Measurements from ENCODE around the gene PNMA6F.

Gene PNMA6F

DNA sequence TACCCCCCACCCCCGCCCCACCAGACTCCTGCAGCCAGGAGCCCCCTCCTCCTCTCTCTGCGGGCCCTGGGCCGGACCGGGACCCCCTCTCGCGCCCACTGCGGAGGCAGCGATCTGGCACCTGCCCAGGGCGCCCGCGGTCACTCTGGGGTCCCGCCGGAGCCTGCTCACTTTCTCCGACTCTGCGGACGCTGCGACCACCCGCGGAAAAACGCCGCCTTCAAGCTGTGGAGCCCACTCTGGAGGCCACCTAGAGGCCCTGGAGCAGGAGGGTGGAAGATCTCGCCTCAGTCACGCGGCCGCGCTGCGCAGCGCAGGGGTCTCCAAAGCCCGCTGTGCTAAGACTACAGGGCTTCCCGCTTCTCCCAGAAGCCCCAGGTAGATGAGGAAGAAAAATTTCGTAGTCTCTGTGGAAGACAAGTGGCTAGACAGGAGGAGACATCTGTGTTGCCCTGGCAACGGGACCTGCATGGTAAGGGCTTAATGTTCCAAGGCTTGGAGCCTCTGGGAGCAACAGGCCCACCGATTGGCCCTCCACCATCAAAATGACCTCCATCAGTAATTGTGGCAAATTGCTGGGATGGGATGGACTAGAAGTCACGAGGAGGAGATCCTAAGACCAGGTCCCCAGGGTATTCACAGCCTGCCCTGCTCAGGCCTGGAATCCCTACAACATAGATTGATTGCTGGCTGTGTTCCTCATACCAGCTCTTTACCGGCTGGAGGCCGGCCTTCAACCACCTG, at the start of gene PNMA6F:
TSS of gene PNMA6F (minus strand) at position 387 of the 744 bp plus-strand sequence. CDS start 1,093 bp downstream, outside the sequence.
- H3K4me3 Mint-ChIP-seq: no peak within 1 kb of the TSS
- H3K27me3 Mint-ChIP-seq: peaks cover 26% of the 10 kb centered on the region
- no peak for DNase-seq
- H3K4me1 Mint-ChIP-seq (ENCODE audit: low read depth): peaks cover 8% of the 10 kb centered on the region
- H3K36me3 Mint-ChIP-seq (ENCODE audit: low read depth): no peaks in the 10 kb centered on the region
- no peak within 1 kb of the TSS for H3K27ac Mint-ChIP-seq
- H3K9me3 Mint-ChIP-seq: no peaks in the 10 kb centered on the region

DNA sequence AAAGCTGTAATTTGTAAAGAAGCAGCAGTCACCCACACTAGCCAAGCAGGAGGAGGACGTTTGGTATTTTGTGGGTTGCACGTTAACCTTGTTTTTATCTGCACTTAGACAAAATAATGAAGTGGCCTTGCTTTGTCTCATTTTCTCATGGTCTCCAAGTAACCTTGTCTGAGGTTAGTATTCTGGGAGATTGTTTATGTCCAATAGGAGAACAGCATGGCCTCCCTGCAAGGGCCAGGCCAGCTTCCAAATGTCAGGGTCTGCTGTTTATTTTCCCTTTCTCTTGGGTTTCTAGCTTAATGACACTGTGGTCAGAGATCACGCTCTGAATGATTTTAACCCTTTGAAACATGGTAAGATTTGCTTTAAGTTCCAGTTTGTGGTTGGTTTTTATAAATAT, 49.7 kb upstream of the PNMA6F start:
- Mint-ChIP-seq H3K9me3 (no peaks in the 10 kb centered on the region), H3K4me1 (ENCODE audit: low read depth) (peaks cover 6% of the 10 kb centered on the region), H3K4me3 (no peak overlapping the region), H3K27me3 (peaks cover 56% of the 10 kb centered on the region), H3K27ac (no peak overlapping the region), H3K36me3 (ENCODE audit: low read depth) (no peaks in the 10 kb centered on the region)
- no peak for DNase-seq

DNA sequence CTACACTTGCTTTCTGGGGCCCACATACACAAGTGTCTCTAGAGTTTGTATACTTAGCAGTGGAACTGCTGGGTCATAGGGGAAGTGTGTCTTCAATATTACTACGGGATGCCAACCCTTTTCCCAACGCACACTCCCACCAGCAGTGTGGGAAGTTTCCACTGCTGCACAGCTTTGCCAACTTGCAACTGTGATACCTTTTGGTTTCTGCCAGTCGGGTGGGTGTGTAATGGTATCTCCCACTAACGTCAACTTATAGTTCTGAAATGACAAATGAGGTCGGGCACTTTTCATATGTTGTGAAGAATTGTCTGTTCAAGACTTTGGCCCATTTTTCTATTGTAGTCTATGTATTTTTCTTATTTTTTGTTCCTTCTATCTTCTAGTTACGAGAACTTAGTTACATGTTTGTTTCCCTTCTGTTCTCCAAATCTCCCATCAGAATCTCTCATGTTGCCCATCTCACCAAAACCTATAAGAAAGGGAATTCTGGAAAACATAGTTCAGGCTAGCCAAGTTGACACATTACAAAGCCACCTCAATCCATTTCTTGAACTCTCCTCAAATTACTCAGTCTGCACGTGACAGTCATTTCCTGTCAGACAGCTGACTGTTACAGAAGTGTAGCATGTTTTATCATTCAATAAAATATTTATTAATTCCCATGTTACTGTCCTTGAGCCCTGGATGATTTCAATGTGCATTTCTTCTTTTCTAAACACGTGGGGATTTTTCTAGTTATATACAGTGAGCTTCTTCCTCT, 48.9 kb upstream of the PNMA6F start:
- Mint-ChIP-seq H3K36me3 (ENCODE audit: low read depth) (no peaks in the 10 kb centered on the region), H3K27me3 (peaks cover 63% of the 10 kb centered on the region), H3K9me3 (no peaks in the 10 kb centered on the region), H3K4me3 (no peak overlapping the region), H3K27ac (no peak overlapping the region), H3K4me1 (ENCODE audit: low read depth) (peaks cover 8% of the 10 kb centered on the region)
- DNase-seq: no peak

DNA sequence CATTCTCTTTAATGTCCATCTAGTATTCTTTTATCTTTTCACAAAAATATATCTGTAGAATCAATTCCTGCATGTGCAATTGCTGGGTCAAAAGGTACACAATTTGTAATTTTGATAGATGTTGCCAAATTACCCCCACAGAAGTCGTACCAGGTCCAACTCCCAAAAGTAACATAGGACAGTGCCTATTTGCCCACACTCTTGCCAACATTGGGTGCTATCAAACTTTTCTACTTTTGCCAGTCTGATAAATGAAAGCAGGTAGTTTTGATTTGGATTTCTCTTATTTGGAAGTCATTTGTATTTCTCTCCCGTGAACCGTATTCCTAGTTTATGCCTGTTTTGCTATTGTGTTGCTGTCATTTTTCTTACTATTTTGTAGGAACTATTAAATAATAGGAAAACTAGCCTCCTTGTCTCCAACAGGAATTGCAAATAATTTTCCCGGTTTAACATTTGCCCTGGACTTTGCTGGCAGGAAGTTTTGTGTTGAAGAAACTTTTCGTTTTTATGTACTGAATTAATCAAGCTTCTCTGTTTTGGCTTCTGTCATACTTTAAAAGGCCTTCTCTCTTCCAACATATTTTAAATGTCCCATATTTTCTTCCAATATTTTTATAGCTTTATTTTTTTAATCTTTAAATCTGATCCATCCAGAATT, 45.4 kb upstream of the PNMA6F start:
- no peak for DNase-seq
- Mint-ChIP-seq H3K9me3 (no peaks in the 10 kb centered on the region), H3K4me1 (ENCODE audit: low read depth) (peaks cover 8% of the 10 kb centered on the region), H3K4me3 (no peak overlapping the region), H3K27ac (no peak overlapping the region), H3K36me3 (ENCODE audit: low read depth) (no peaks in the 10 kb centered on the region), H3K27me3 (peaks cover 42% of the 10 kb centered on the region)

DNA sequence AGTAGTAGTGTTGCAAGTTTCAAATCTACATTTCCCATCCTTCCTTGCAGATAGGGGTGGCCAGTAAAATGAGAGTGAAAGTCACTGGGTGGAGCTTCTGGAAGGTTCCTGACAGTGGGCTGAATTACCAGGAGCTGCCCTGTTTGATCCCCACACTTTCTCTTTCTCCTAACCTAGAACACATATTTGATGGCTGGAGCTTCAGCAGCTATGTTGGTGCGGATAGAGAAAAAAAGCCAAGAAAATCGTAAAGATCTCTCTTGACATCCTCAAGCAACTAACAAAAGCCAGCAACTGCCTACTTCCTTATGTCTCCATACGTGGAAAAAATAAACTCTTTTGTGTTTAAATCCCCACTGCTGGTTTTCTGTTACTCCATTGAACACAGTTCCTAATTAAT, 44.6 kb upstream of the PNMA6F start:
- no peaks in the 10 kb centered on the region for H3K9me3 Mint-ChIP-seq
- no peak overlapping the region for H3K4me3 Mint-ChIP-seq
- no peaks in the 10 kb centered on the region for H3K36me3 Mint-ChIP-seq (ENCODE audit: low read depth)
- peaks cover 8% of the 10 kb centered on the region for H3K4me1 Mint-ChIP-seq (ENCODE audit: low read depth)
- H3K27ac Mint-ChIP-seq: no peak overlapping the region
- DNase-seq: no peak
- peaks cover 38% of the 10 kb centered on the region for H3K27me3 Mint-ChIP-seq

DNA sequence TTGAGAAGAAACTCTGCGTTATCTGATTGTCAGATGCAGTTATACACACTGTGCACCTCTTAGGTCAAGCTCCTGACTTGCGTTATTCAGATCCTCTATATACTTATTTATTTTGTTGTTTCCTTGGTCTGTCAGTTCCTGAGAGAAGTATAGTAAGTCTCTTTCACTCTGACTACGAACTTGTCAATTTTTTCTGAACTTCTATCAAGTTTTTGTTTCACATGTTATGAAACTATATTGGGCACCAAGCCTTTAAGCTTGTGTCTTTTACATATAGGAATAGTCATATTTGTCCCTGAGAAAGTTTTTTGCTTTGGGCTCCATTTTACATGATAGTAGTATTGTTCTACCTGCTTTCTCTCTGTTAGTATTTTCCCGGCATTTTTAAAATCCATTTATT, 44.1 kb upstream of the PNMA6F start:
- Mint-ChIP-seq H3K9me3 (no peaks in the 10 kb centered on the region), H3K27ac (no peak overlapping the region), H3K4me3 (no peak overlapping the region), H3K36me3 (ENCODE audit: low read depth) (no peaks in the 10 kb centered on the region), H3K27me3 (peaks cover 34% of the 10 kb centered on the region), H3K4me1 (ENCODE audit: low read depth) (peaks cover 6% of the 10 kb centered on the region)
- DNase-seq: no peak

DNA sequence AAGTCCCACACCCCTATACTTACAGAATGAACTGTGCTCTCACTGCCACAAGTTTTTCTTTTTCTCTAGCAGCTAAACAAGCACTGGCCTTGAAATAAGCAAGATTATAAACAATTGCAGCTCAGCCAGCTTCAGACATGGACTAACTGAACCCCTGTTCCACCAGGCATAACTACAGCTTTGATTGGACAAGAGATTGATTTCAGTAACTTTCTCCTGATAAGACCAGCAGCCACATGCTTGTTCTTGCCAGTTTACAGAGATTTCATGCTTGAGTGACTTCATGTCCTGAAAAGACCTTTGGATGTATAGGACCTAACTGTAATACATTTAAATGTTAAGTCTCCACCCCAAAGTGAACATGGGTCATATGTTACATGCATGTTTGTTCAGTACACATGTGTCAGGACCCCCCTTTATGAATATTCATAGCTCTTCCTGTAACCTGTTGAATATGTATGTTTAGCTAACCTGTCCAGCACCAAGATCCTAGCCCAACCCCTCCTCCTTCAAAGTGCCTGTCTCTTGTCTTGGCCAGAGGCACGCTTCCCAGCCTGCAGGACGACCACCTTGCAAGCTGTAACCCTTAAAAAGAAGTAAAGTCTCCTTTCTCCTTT, 40.3 kb upstream of the PNMA6F start:
- Mint-ChIP-seq H3K27me3 (peaks cover 19% of the 10 kb centered on the region), H3K27ac (no peak overlapping the region), H3K36me3 (ENCODE audit: low read depth) (peaks cover 2% of the 10 kb centered on the region), H3K4me1 (ENCODE audit: low read depth) (peaks cover 2% of the 10 kb centered on the region), H3K4me3 (no peak overlapping the region), H3K9me3 (peaks cover 7% of the 10 kb centered on the region)
- no peak for DNase-seq

DNA sequence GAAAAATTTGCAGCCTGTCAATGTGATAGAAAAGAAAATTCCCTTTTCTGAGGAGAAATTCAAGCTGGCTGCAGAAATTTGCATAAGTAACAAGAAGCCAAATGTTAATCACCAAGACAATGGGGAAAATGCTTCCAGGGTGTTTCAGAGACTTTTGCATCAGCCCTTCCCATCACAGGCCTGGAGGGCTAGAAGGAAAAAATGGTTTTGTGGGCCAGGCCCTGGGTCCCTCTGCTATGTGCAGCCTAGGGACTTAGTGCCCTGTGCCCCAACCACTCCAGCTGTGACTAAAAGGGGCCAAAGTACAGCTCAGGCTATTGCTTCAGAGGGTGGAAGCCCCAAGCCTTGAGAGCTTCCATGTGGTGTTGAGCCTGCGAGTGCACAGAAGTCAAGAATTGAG, 36.3 kb upstream of the PNMA6F start:
- Mint-ChIP-seq H3K27ac (no peak overlapping the region), H3K36me3 (ENCODE audit: low read depth) (peaks cover 2% of the 10 kb centered on the region), H3K4me1 (ENCODE audit: low read depth) (no peaks in the 10 kb centered on the region), H3K4me3 (no peak overlapping the region), H3K9me3 (peaks cover 7% of the 10 kb centered on the region), H3K27me3 (peaks cover 23% of the 10 kb centered on the region)
- DNase-seq: no peak

DNA sequence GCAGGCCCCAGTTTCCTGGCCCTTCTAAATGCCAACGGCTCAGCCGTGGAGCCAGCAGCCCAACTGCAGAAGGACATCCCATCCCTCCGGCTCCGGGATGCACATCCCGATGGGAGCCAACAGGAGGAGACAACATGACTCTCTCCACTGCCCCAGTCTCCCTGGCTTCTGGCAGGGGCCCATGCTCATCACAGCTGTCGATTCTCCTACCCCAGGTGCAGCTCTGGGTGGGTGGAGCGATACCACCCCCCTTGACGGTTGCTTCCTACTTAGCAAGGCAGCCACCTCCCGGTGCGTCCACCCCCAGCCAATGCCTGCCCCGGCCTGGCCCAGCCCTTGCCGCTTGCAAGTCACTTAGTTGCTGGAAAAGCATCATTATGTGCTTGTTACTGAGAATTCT, 31.8 kb upstream of the PNMA6F start:
- Mint-ChIP-seq H3K9me3 (peaks cover 3% of the 10 kb centered on the region), H3K4me1 (ENCODE audit: low read depth) (peaks cover 2% of the 10 kb centered on the region), H3K4me3 (no peak overlapping the region), H3K36me3 (ENCODE audit: low read depth) (peaks cover 28% of the 10 kb centered on the region), H3K27me3 (peaks cover 21% of the 10 kb centered on the region), H3K27ac (no peak overlapping the region)
- DNase-seq: no peak

DNA sequence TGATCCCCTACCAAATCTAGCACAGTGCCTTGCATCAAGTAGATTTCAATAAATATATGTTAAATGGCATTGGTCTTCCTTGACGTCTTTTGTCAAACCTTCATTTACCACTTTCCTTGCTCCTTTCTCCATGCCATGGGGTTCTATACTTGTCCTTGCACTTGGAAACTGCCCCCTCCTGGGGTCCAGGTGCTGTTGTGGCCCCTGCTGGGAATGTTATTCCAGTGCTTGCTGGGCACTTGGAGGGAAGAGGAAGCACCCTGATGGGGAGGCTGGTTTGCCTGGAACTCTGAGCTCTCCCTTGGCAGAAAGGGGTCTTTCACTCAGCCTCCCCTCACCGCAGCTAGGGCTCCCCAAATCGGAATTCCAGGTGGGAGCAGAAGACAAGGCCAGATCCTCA, 31.3 kb upstream of the PNMA6F start:
- H3K4me3 Mint-ChIP-seq: no peak overlapping the region
- H3K36me3 Mint-ChIP-seq (ENCODE audit: low read depth): peaks cover 32% of the 10 kb centered on the region
- peaks cover 2% of the 10 kb centered on the region for H3K9me3 Mint-ChIP-seq
- peaks cover 3% of the 10 kb centered on the region for H3K4me1 Mint-ChIP-seq (ENCODE audit: low read depth)
- peaks cover 21% of the 10 kb centered on the region for H3K27me3 Mint-ChIP-seq
- DNase-seq: no peak
- H3K27ac Mint-ChIP-seq: no peak overlapping the region

DNA sequence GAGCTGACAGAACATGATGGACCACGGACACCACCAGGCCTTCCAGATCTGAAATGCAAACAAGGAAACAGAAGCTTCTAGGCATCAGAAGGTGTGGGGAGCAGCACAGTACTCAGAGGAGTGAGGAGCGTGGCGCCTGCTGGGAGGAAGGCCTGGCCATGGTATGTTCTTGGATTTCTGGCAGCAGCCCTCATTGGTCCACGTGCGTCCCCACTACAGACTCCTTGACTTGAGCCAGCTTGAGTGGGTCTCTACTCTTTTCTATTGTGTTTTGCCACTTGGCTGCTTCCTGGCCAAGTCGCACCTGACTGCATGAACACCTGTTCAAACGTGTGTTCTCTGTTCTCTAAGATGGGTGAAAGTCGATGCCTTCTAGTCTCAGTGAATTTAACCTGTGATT, 30.4 kb upstream of the PNMA6F start:
- Mint-ChIP-seq H3K9me3 (no peaks in the 10 kb centered on the region), H3K27ac (no peak overlapping the region), H3K4me1 (ENCODE audit: low read depth) (peaks cover 3% of the 10 kb centered on the region), H3K27me3 (peaks cover 21% of the 10 kb centered on the region), H3K36me3 (ENCODE audit: low read depth) (peaks cover 38% of the 10 kb centered on the region), H3K4me3 (no peak overlapping the region)
- no peak for DNase-seq

DNA sequence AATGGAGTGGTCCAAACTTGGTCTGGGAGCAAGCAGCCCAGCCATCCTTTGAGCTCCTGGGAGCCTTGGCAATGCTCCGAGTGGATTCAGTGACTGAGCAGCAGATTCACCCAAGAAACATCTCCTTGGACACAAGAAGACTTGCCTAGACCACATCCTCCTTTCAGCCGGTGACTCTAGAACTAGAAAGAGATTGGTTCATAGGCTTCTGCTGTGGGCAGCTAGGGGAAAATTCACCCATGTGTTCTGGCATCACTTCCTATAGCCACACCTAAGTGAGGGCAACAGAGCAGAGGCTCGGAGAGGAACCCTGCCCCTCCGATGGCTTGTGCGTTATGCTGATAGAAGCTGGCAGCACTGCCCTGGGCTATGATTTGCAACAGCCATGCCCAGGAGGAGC, 28.4 kb upstream of the PNMA6F start:
- H3K9me3 Mint-ChIP-seq: no peaks in the 10 kb centered on the region
- DNase-seq: no peak
- H3K36me3 Mint-ChIP-seq (ENCODE audit: low read depth): peaks cover 58% of the 10 kb centered on the region
- peaks cover 18% of the 10 kb centered on the region for H3K27me3 Mint-ChIP-seq
- peaks cover 4% of the 10 kb centered on the region for H3K4me1 Mint-ChIP-seq (ENCODE audit: low read depth)
- no peak overlapping the region for H3K4me3 Mint-ChIP-seq
- no peak overlapping the region for H3K27ac Mint-ChIP-seq

DNA sequence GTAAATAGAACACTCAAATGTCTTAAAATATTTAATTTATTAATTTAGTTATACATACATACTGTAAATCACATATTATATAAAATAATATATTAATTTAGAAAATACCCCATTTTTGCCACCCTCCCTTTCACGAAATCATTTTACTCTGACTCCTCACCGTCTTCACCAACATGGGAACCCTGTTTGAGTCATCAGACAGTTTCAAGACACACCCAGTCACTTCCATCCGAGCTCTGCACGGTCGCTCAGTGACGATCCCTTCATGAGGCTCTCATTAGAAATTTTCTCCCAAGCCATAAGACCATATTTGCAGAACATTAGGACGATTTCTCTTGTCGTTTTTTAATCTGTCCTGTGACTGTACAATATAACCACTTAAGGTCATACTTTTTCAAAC, 26.9 kb upstream of the PNMA6F start:
- no peak for DNase-seq
- Mint-ChIP-seq H3K4me1 (ENCODE audit: low read depth) (peaks cover 14% of the 10 kb centered on the region), H3K27ac (no peak overlapping the region), H3K4me3 (no peak overlapping the region), H3K36me3 (ENCODE audit: low read depth) (peaks cover 73% of the 10 kb centered on the region), H3K27me3 (peaks cover 20% of the 10 kb centered on the region), H3K9me3 (no peaks in the 10 kb centered on the region)

DNA sequence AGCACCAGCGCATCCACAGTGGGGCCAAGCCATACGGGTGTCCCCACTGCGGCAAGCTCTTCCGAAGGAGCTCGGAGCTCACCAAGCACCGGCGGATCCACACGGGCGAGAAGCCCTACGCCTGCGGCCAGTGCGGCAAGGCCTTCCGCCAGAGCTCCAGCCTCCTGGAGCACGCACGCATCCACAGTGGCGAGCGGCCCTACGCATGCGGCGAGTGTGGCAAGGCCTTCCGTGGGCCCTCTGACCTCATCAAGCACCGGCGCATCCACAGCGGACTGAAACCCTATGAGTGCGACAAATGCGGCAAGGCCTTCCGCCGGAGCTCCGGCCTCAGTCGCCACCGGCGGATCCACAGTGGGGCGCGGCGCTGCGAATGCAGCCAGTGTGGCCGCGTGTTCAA, 26.0 kb upstream of the PNMA6F start:
- peaks cover 78% of the 10 kb centered on the region for H3K36me3 Mint-ChIP-seq (ENCODE audit: low read depth)
- H3K4me1 Mint-ChIP-seq (ENCODE audit: low read depth): peaks cover 23% of the 10 kb centered on the region
- DNase-seq: no peak
- H3K27ac Mint-ChIP-seq: no peak overlapping the region
- no peak overlapping the region for H3K4me3 Mint-ChIP-seq
- peaks cover 19% of the 10 kb centered on the region for H3K27me3 Mint-ChIP-seq
- H3K9me3 Mint-ChIP-seq: no peaks in the 10 kb centered on the region
